ENCODE results near the gene FGGY.

The FGGY gene

GRCh38 chr1:59391212-59392179 is 94.6 kb downstream of the FGGY start:
- DNase-seq: no peak

DNA sequence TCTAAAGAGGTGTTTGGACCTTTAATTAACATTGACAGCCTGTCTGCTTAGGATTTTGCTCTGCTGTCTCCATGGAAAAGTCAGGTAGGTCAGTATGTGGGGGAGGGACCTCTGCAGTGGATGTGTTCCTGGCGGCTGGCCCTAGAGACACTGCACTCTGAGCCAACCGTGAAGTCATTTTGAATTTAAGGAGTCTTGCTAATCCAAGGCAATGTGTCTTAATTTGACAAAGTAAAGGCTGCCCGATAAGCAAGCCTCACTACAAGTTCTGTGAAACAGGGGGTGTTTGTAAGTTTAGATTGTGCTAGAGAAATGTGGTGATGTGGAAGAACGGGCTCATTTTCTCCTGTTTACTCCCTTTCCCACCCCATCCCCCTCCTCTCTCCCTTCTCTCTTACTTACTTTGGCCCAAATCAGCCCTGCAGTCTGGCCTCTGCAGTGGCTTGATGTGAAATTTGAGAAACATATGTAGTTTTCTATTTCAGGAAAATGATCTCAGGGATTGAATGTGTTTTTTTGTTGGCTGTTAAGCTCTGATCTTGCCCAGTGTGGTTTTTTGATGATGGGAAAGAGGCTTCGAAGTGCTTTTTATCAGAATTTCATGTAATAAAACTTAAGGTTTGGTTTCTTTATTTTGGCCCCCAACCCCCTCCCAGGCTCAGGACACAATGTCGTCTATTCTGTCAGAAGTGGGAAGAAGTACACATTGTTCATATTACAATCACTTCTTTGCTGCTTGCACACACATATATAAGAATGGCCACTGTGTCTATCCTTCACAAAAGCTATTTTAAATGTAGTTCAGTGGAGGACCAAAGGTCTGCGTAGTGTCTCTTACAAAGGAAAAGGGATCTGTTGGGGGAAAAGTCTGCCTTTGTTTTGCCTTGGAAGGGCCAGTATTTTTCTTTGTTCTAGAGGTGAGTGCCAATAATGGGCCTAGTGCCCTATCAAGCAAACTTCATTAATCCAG is 96.6 kb downstream of the FGGY start:
- no peak for DNase-seq

DNA sequence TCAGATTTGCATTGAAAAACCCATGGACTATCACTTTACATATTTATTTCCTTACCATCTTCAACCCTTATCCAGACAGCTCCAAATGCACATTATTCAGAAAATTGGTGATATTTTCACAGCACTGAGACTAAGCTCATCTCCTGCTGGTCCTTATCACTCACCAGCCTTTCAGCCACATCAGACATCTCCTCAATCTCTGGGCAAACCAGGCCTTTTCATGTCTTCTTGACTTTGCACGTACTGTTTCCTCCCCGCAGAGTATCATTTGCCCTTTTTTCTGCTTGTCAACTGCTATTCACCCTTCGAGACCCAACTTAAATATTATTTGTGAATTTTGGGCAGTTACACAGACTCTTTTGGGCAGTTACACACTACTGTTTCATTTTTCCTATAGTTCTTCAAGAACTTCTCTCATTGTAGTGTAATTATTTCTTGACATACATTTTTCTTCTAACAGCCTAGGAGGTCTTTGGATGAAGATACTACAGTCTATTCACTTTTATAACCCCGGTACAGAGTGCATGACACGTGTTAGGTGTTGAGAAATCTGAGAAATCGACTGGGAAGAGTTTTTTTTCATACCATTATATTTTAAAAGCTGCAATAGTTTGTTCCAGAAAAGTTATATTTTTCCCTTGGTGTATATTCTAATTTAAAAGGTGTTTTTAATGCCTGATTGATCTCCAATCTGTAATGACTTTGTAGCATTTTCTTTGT is 98.0 kb downstream of the FGGY start:
- DNase-seq: no peak

DNA sequence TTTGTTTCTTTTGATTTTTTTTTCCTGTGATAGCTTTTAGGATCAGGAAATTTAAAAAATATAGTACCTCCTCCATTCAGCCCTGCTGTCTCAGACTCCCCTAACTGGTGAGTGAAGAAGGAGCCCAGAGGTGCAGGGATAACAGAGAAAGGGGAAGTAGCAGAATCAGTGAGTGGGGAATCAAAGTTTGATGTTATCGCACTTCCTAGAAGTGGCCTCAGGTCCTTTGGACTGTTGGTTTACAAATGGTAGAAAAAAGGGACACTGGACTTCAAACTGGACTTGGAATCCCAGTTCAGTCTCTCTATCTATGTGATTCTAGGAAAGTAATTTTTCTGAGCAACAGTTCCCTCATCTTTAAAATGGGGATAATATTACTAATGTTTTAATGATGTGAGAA is 99.5 kb downstream of the FGGY start:
- no peak for DNase-seq

DNA sequence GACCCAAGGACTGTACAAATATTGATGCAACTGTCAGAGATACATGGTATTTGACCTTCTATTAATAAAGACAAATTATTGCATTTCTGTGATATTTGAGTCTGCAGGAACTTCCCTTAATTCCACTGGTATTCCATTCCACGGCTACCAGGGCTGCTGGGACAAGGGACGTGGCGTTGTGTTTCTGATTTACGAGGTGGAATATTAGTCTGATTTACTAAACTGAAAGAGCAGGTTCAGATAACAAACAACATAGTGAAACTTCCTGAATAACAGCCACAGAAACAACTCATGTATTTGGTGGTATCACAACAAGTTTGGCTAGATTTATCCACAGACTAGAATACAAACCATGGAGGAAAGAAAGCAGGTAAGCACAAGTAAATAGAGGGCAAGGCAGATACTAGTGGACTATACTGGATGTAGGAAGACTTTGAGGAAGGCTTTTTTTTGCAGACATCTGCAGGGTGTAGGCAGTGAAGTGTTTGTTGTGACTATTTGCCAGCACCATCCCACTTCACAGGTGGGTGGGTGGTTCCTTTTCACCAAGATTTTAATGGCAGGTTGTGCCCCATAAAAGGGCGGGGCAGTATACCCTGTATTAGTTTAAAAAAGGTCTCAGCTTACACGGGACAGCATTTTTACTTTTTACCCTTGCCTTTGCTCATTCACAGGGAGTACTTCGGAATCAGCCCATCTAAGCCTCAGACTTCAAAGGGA is 100.4 kb downstream of the FGGY start:
- no peak for DNase-seq

DNA sequence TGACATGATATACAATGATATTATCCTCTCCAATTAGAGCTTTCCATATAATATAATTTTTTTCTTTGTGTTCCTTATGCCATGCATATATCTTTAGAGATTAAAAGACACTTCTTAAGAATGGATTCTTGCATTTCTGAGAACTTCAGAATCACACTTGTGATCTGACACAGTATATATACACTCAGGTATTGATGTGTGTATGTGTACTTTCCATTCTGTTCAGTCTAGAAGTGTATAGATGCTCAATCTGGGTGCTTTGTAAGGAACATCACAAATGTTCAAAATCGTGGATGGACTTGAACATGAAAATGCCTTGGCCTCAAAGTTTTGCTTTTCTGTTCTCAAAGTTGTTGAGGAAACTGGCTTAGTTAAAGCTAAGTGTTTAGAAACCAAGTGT is 102.7 kb downstream of the FGGY start:
- no peak for DNase-seq

GRCh38 chr1:59401581-59401980 is 104.7 kb downstream of the FGGY start:
- no peak for DNase-seq

- DNase-seq: no peak
Observed at GRCh38 chr1:59404796-59405195, 107.9 kb downstream of the FGGY start.

GRCh38 chr1:59406437-59407164 is 109.7 kb downstream of the FGGY start:
- no peak for DNase-seq

GRCh38 chr1:59408608-59409240 is 111.8 kb downstream of the FGGY start:
- DNase-seq: no peak

DNA sequence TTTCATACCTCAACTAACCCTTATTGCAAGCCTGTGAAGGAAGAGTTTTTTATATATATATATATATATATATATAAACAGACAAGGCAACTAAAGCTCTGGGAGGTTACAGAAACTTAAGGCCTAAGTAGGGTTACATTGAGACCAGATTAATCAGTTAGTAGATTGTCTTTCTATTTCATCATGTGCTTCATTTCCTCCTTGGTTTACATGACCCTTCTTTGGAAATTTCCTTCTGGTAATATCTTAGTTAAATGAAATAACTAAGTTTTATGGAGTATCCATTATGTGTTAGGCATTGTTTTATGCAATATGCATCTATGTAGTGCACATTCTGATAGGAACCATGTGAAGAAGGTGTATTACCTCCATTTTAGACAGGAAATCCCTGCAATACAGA is 112.7 kb downstream of the FGGY start:
- no peak for DNase-seq

GRCh38 chr1:59409986-59410385 is 113.1 kb downstream of the FGGY start:
- DNase-seq: no peak

- DNase-seq: no peak
Observed at GRCh38 chr1:59410457-59410856, 113.6 kb downstream of the FGGY start.

DNA sequence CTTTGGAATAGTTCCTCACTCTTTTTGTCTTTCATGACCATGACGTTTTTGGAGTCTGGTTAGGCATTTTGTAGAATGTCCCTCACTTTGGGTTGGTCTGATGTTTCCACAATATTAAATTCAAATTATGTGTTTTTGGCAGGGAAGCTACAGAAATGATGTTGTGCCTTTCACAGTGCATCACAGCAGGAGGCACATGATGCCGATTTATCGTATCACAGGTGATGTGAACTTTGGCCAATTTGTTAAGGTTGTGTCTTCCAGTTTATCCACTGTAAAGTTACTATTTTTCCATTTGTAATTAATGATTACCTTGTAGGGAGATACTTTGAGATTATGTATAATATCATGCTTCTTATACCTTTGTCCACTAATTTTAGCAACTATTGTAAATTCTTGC is 114.3 kb downstream of the FGGY start:
- no peak for DNase-seq

GRCh38 chr1:59412718-59413326 is 115.9 kb downstream of the FGGY start:
- no peak for DNase-seq

DNA sequence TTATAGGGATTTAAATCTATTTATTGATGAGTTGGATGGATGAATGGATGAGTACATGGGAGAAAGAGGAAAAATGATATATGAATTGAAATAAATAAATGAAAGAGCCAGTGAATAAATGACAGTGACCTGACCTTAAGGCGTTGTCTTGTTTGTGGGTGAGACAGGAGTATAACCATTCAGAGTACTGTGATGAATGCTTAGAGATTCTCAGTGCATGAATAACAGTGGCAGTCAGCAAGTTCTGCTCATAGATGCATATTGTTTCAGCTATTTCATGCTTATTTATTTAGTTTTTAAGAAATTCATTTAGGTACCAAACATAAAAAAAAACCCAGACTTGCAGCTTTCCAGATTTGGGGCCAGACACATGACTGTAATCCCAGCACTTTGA is 116.4 kb downstream of the FGGY start:
- no peak for DNase-seq

DNA sequence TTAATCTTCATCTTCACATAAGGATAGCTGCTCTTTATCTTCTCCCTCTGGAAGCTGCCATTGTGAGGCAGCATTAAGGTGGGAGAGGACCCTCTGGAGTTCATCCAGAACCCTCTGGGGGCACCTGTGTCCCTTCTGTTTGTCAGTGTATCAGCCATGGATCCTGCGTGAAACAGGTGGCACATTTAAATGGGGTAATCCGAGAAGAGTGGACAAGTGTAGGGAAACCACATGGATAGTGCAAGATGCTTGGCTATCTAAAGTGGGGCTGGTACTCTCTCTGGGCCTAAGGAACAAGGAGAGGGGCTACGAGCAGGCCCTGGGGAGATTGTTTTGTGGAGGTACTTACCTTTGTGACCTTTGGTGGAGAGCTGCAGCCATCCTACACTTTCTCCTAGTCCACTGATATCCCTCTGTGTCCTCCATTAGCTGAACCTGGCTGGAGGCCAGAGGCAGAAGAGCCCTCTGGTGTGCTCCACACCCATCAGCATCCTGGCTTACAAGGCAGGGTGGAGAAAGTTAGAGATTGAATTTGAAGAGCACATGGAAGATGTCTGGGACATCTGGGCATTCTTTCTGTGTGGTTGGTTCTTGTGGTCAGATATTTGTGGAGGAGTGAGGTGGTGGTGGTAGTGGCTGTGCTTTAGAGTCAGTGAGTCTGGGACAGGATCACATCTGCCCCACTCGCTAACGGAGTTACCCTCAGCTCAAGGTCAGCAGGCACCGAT is 117.7 kb downstream of the FGGY start:
- no peak for DNase-seq

- DNase-seq: no peak
Observed at GRCh38 chr1:59415286-59415850, 118.5 kb downstream of the FGGY start.

GRCh38 chr1:59415881-59416280 is 119.0 kb downstream of the FGGY start:
- DNase-seq: no peak

- no peak for DNase-seq
Observed at GRCh38 chr1:59417406-59417805, 120.5 kb downstream of the FGGY start.
